A673 (cell line): Measurements from ENCODE around the gene CLSTN2. TPM values are rescaled to one million over a fixed set of nuclear protein-coding genes. Genes with fewer than 3 reads are reported as not detected.

Experiments
- BruUV-seq: library from RNA; stranded (reverse); fragments of 400-500 nt; replicated peaks from 2 replicates; lab custom pipeline; 2021; lab: Mats Ljungman, UMichigan
- CTCF ChIA-PET: fragments of 300-600 bp; sonication (Branson Sonifier 250); formaldehyde crosslinking; loops from one replicate; lab custom pipeline; 2022; ENCODE audit warnings: antibody characterized with exemption; lab: Charles Lee
- POLR2A ChIA-PET: fragments of 300-600 bp; sonication (Branson Sonifier 250); formaldehyde crosslinking; loops from one replicate; lab custom pipeline; 2022; ENCODE audit warnings: antibody characterized with exemption; ENCODE audit not compliant: low non-redundant PET; lab: Charles Lee
- DNase-seq: peaks from one replicate; pipeline ENCODE4 v3.0.0-alpha.2; 2015; ENCODE audit warnings: low spot score
- H3K27ac ChIP-seq: fragments of 200-600 bp; sonication (generic); 2 replicates; pipeline ENCODE4 v1.5.1; 2016; ENCODE audit warnings: mixed run types, low read depth, mild to moderate bottlenecking, mixed read lengths, antibody characterized with exemption, low read length; ENCODE audit not compliant: poor library complexity, severe bottlenecking
- H3K27me3 ChIP-seq: fragments of 200-600 bp; sonication (generic); replicated peaks from 2 replicates; pipeline ENCODE4 v1.6.1; 2017; ENCODE audit warnings: mixed run types, low read depth, mild to moderate bottlenecking, mixed read lengths, antibody characterized with exemption, low read length; ENCODE audit not compliant: insufficient read depth, poor library complexity
- H3K36me3 ChIP-seq: fragments of 200-600 bp; sonication (generic); 2 replicates; pipeline ENCODE4 v1.6.1; 2016; ENCODE audit warnings: mixed run types, mild to moderate bottlenecking, mixed read lengths, antibody characterized with exemption, low read length; ENCODE audit not compliant: insufficient read depth, poor library complexity, severe bottlenecking
- H3K4me1 ChIP-seq: fragments of 200-600 bp; sonication (generic); 2 replicates; pipeline ENCODE4 v1.6.1; 2017; ENCODE audit warnings: mixed run types, mild to moderate bottlenecking, mixed read lengths, antibody characterized with exemption, low read length; ENCODE audit not compliant: insufficient read depth, poor library complexity, severe bottlenecking
- H3K4me3 ChIP-seq: fragments of 200-600 bp; sonication (generic); 2 replicates; pipeline ENCODE4 v1.5.1; 2016; ENCODE audit warnings: low read depth, mixed run types, mild to moderate bottlenecking, mixed read lengths, low read length; ENCODE audit not compliant: poor library complexity, severe bottlenecking
- H3K9me3 ChIP-seq: fragments of 200-600 bp; sonication (generic); 2 replicates; pipeline ENCODE4 v1.6.1; 2016; ENCODE audit warnings: mixed run types, low read depth, mild to moderate bottlenecking, mixed read lengths, antibody characterized with exemption, low read length; ENCODE audit not compliant: poor library complexity, severe bottlenecking
- CTCF ChIP-seq: fragments of 300-800, 200-600 bp; sonication (generic); conservative IDR thresholded peaks from 2 replicates; pipeline ENCODE4 v1.5.1; 2017; ENCODE audit warnings: low read depth, mild to moderate bottlenecking, antibody characterized with exemption, low read length, moderate library complexity, mixed read lengths
- EZH2 ChIP-seq: fragments of 200-600 bp; sonication (generic); IDR thresholded peaks from 2 replicates; pipeline ENCODE4 v1.6.1; 2017; ENCODE audit warnings: borderline replicate concordance, low read depth, mild to moderate bottlenecking, mixed read lengths, antibody characterized with exemption, low read length; ENCODE audit not compliant: poor library complexity, severe bottlenecking
- intact Hi-C: fragments of 100-400 bp; cut with micrococcal nuclease; formaldehyde crosslinking; loops from one replicate; pipeline ENCODE4 v1.10.0; 2022; ENCODE audit not compliant: unreplicated experiment
- total RNA-seq: library from RNA; stranded (reverse); gene quantifications from 2 replicates; pipeline ENCODE4 v1.2.3, GENCODE V29; 2021

The CLSTN2 gene
- total RNA-seq, 1 experiment from 2014 or later: 50.7 TPM

GRCh38 chr3:140387244-140387643 is 452.3 kb downstream of the CLSTN2 start:
- Histone ChIP-seq H3K4me1 (no peaks in the 10 kb centered on the region), H3K36me3 (no peaks in the 10 kb centered on the region), H3K27me3 (no peaks in the 10 kb centered on the region), H3K4me3 (no peak overlapping the region), H3K27ac (no peak overlapping the region), H3K9me3 (no peaks in the 10 kb centered on the region)
- DNase-seq: no peak
- intact Hi-C loops: no loop called here
- BruUV-seq: no TSS peak
- TF ChIP-seq EZH2: no peak
- TF ChIP-seq CTCF: no peak
- ChIA-PET POLR2A (no interaction called here), CTCF (interaction anchor here (0.6 kb wide), 1 partner anchor 389 kb away, joined by 4 read pairs; no protein-coding TSS in a partner anchor)

GRCh38 chr3:140388202-140388922 is 453.4 kb downstream of the CLSTN2 start:
- intact Hi-C loops: no loop called here
- no peak for TF ChIP-seq EZH2
- TF ChIP-seq CTCF: no peak
- DNase-seq: no peak
- no peaks in the 10 kb centered on the region for H3K4me1 ChIP-seq
- no peak overlapping the region for H3K4me3 ChIP-seq
- no peaks in the 10 kb centered on the region for H3K27me3 ChIP-seq
- BruUV-seq: no TSS peak
- no peak overlapping the region for H3K27ac ChIP-seq
- ChIA-PET CTCF (no interaction called here), POLR2A (no interaction called here)
- H3K36me3 ChIP-seq: no peaks in the 10 kb centered on the region
- H3K9me3 ChIP-seq: no peaks in the 10 kb centered on the region

DNA sequence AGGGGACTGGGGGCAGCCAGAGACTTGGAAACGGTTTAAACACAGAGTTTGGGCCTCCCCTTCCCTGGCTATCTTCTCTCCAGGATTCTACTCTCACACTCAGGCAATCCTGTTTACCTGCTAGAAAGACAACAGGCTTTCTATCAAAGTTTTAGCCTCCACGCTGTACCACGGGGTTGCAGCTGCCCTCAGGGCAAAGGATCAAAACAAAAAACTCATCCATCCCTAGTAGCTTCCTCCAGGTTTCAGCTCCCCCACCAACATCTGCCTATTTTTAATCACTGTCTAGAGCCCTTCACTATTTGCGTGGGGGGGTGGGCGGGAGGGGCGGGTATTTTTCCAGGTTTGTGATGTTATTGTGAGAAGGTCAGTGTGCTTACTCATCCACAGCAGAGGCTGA is 456.1 kb downstream of the CLSTN2 start:
- no peak overlapping the region for H3K4me3 ChIP-seq
- H3K9me3 ChIP-seq: no peaks in the 10 kb centered on the region
- TF ChIP-seq CTCF (no peak), EZH2 (no peak)
- BruUV-seq: no TSS peak
- no peaks in the 10 kb centered on the region for H3K27me3 ChIP-seq
- ChIA-PET CTCF (no interaction called here), POLR2A (no interaction called here)
- no peak overlapping the region for H3K27ac ChIP-seq
- no peaks in the 10 kb centered on the region for H3K4me1 ChIP-seq
- no peak for DNase-seq
- H3K36me3 ChIP-seq: no peaks in the 10 kb centered on the region
- intact Hi-C loops: no loop called here
